SU-DHL-6 (cell line): ENCODE measurements around the gene SNAPC2.

Experiments used
- EZH2phosphoT487 ChIP-seq: fragments of 200-600 bp; sonication (generic), shearing (Covaris generic); conservative IDR thresholded peaks from 2 replicates; pipeline ENCODE4 v1.6.1; 2018; ENCODE audit warnings: mild to moderate bottlenecking, antibody characterized with exemption, low read length, moderate library complexity, mixed read lengths
- TF ChIP-seq, protein P1 (sequence below): fragments of 200-600 bp; sonication (generic); IDR thresholded peaks from one replicate; pipeline ENCODE4 v1.5.1; 2017; ENCODE audit warnings: antibody characterized with exemption, mild to moderate bottlenecking, low read length, moderate library complexity; ENCODE audit not compliant: insufficient read depth, poor library complexity, severe bottlenecking

DNA sequence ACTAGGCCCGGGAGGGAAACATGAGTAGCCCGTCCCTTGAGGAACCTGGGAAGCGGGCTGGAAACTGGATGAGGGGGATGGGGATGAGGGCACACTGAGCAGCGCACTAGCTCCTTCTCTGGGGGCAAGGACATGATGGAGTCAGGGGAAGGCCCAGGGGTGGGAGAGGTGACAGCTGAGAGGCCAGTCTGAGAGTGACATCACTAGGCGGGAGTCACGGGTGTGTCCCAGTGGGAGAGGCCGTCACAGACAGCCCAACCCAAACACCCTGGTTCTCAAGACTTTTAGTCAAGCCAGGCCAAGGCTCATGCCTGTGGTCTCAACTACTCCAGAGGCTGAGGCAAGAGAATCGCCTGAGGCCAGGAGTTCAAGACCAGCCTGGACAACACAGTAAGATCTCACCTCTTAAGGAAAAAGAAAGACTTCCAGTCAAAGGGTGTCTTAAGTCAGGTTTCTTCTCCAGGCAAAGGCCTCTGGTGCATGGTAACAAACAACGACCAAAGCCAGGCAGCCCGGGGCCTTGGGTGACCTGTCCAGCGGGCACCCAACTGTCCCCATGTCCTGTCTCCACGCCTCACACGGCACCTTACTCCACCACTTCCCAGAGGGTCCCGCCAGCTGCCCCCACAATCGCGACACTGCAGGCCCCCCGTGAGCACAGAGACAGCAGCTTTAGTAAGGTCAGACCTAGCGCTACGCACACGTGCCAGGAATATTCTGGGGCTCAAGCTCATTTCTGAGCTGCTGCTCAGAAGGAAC, 48.8 kb downstream of the SNAPC2 start:
- TF ChIP-seq, protein P1, sequence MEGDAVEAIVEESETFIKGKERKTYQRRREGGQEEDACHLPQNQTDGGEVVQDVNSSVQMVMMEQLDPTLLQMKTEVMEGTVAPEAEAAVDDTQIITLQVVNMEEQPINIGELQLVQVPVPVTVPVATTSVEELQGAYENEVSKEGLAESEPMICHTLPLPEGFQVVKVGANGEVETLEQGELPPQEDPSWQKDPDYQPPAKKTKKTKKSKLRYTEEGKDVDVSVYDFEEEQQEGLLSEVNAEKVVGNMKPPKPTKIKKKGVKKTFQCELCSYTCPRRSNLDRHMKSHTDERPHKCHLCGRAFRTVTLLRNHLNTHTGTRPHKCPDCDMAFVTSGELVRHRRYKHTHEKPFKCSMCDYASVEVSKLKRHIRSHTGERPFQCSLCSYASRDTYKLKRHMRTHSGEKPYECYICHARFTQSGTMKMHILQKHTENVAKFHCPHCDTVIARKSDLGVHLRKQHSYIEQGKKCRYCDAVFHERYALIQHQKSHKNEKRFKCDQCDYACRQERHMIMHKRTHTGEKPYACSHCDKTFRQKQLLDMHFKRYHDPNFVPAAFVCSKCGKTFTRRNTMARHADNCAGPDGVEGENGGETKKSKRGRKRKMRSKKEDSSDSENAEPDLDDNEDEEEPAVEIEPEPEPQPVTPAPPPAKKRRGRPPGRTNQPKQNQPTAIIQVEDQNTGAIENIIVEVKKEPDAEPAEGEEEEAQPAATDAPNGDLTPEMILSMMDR = no peak
- TF ChIP-seq EZH2phosphoT487 = no peak
